Stimulated activated CD4-positive, alpha-beta T cell treated with anti-CD3 and anti-CD28 coated beads, TNF-alpha, amount 100 ng/mL, for 48 hours (primary cell): ENCODE measurements around the gene FAAP20.
A peak's percentile ranks its signal among the peaks of the same experiment; 100 is the strongest.

Experiments
- DNase-seq, 3 donors: peaks; one replicate each; pipeline ENCODE4 v3.0.0-alpha.2; 2020; ENCODE audit warnings: low read depth in 3 of 3

The FAAP20 gene

GRCh38 chr1:2212274-2212531 lies 17.6 kb upstream of the FAAP20 start:
- no peak for DNase-seq

- no peak for DNase-seq
These were observed 16.2 kb upstream of the FAAP20 start for GRCh38 chr1:2210786-2211185.

GRCh38 chr1:2210084-2210653 lies 15.6 kb upstream of the FAAP20 start:
- DNase-seq: no peak

- no peak for DNase-seq
These were observed 15.0 kb upstream of the FAAP20 start for GRCh38 chr1:2209400-2210083.

GRCh38 chr1:2208309-2209239 lies 14.0 kb upstream of the FAAP20 start:
- DNase-seq: no peak

- DNase-seq: no peak
These were observed 12.4 kb upstream of the FAAP20 start for GRCh38 chr1:2206813-2207487.

GRCh38 chr1:2205191-2205952 lies 10.8 kb upstream of the FAAP20 start:
- DNase-seq: peak in 2 of 3 donors; percentile 84

GRCh38 chr1:2204415-2205190 lies 10.0 kb upstream of the FAAP20 start:
- peak in 1 of 3 donors; percentile 98 for DNase-seq

- no peak for DNase-seq
These were observed 9.3 kb upstream of the FAAP20 start for GRCh38 chr1:2203671-2204414.

- no peak for DNase-seq
These were observed 8.4 kb upstream of the FAAP20 start for GRCh38 chr1:2202843-2203601.

GRCh38 chr1:2202008-2202575 lies 7.5 kb upstream of the FAAP20 start:
- no peak for DNase-seq

- no peak for DNase-seq
These were observed 6.5 kb upstream of the FAAP20 start for GRCh38 chr1:2201062-2201461.

- no peak for DNase-seq
These were observed 5.9 kb upstream of the FAAP20 start for GRCh38 chr1:2200308-2200943.

GRCh38 chr1:2199042-2199810 lies 4.7 kb upstream of the FAAP20 start:
- peak; percentile 70 to 82 (median 79) for DNase-seq

- no peak for DNase-seq
These were observed 4.0 kb upstream of the FAAP20 start for GRCh38 chr1:2198571-2198970.

- DNase-seq: no peak
These were observed 3.2 kb upstream of the FAAP20 start for GRCh38 chr1:2197707-2198165.

- no peak for DNase-seq
These were observed 2.5 kb upstream of the FAAP20 start for GRCh38 chr1:2196901-2197638.
